Body of pancreas (tissue), 4 donors: ENCODE results near the gene ERRFI1. TPM values are rescaled to one million over a fixed set of nuclear protein-coding genes. Genes with fewer than 3 reads are reported as not detected.
"Not testable (repeated sequence)": the region's sequence is repeated elsewhere in the genome, so short reads cannot be mapped to it uniquely, and the experiment has no call there.

Source experiments
- ATAC-seq: fragments of 150-250 bp; one replicate; pipeline ENCODE4 v1.9.1; 2016
- DNase-seq, 4 donors: peaks; one replicate each; pipeline ENCODE4 v3.0.0-alpha.2; 2019
- H3K27ac ChIP-seq, 4 donors: fragments of 200-600 bp; sonication (generic); 1 replicate in 3 of 4; 2 replicates in 1 of 4; pipeline versions ENCODE4 v1.5.1 to v1.6.1; 2016 to 2019; ENCODE audit warnings: mild to moderate bottlenecking in 1 of 4, mixed read lengths in 1 of 4, moderate library complexity in 1 of 4
- H3K27me3 ChIP-seq, 2 donors: fragments of 200-600 bp; sonication (generic); one replicate each; pipeline ENCODE4 v1.6.0; 2016; ENCODE audit warnings: mild to moderate bottlenecking in 1 of 2
- H3K36me3 ChIP-seq, 2 donors: fragments of 200-600 bp; sonication (generic); replicated peaks in 1 of 2; 2 replicates each; pipeline ENCODE4 v1.5.1; 2016; ENCODE audit warnings: low read depth in 2 of 2; ENCODE audit not compliant: insufficient read depth in 1 of 2
- H3K4me1 ChIP-seq: fragments of 200-600 bp; sonication (generic); one replicate; pipeline ENCODE4 v1.6.0; 2016
- H3K4me3 ChIP-seq, 2 donors: fragments of 200-600 bp; sonication (generic); 1 replicate in 1 of 2; 2 replicates in 1 of 2; pipeline ENCODE4 v1.5.1; 2016 to 2019
- H3K9me3 ChIP-seq, 3 donors: fragments of 200-600 bp; sonication (generic); 1 replicate in 2 of 3; 2 replicates in 1 of 3; pipeline ENCODE4 v1.5.1; 2016
- CTCF ChIP-seq, 7 experiments: fragments of 450-650 bp in 4 of 7; fragments of 200-600 bp in 3 of 7; sonication (generic) in 3 of 7; IDR thresholded peaks; one replicate each; pipeline ENCODE4 v1.5.1; 2016 to 2019; ENCODE audit warnings: antibody characterized with exemption in 7 of 7
- POLR2A ChIP-seq, 3 donors: fragments of 450-650 bp; IDR thresholded peaks; one replicate each; pipeline ENCODE4 v1.6.1; 2016; ENCODE audit warnings: antibody characterized with exemption in 3 of 3, mild to moderate bottlenecking in 2 of 3
- WGBS, 2 donors: methylation state at CpG; one replicate each; pipeline ENCODE4 v1.1.5; 2017; 5-methylcytosine and 5-hydroxymethylcytosine counted together
- intact Hi-C: fragments of 100-400 bp; cut with DNase I; formaldehyde crosslinking; loops from one replicate; pipeline ENCODE4 v1.15.1; 2023
- total RNA-seq, 2 donors: library from RNA; depleted of rRNA; stranded (reverse); fragments of >200 nt; gene quantifications; one replicate each; pipeline ENCODE4 v1.1.0, GENCODE V29; 2016

The ERRFI1 gene
- total RNA-seq, 2 donors from 2014 or later = 127 to 273 TPM

- WGBS, 2 donors = 90 to 92% methylated on average over 4 of the region's 4 CpGs
- Histone ChIP-seq H3K4me1 (no peaks in the 10 kb centered on the region), H3K36me3 (no peaks in the 10 kb centered on the region), H3K27ac (no peak overlapping the region), H3K4me3 (no peak overlapping the region), H3K9me3 (no peaks in the 10 kb centered on the region), H3K27me3 (no peaks in the 10 kb centered on the region)
- no peak for TF ChIP-seq POLR2A (IDR thresholded peaks at IDR 0.05)
- no peak for TF ChIP-seq CTCF (IDR thresholded peaks at IDR 0.05)
- ATAC-seq (no peak), DNase-seq (no peak)
- intact Hi-C loops = no loop called here
Observed at GRCh38 chr1:8051650-8052049, 25.5 kb upstream of the ERRFI1 start.

- H3K36me3 ChIP-seq, H3K4me3 ChIP-seq, H3K4me1 ChIP-seq, DNase-seq, H3K27ac ChIP-seq, ATAC-seq, H3K9me3 ChIP-seq, H3K27me3 ChIP-seq, intact Hi-C loops: not testable (repeated sequence)
- 94 to 98% methylated on average over 4 of the region's 4 CpGs for WGBS, 2 donors
Observed at GRCh38 chr1:8049229-8049628, 23.1 kb upstream of the ERRFI1 start.

- H3K27me3 ChIP-seq = no peaks in the 10 kb centered on the region
- H3K4me1 ChIP-seq = no peaks in the 10 kb centered on the region
- peak overlapping the region in 1 of 4 donors; percentile 2 for H3K27ac ChIP-seq
- no peak overlapping the region for H3K4me3 ChIP-seq
- H3K9me3 ChIP-seq = no peaks in the 10 kb centered on the region
- 71% methylated on average over 7 of the region's 7 CpGs for WGBS, 2 donors
- H3K36me3 ChIP-seq = no peaks in the 10 kb centered on the region
- TF ChIP-seq CTCF (IDR thresholded peaks at IDR 0.05) = no peak
- no peak for TF ChIP-seq POLR2A (IDR thresholded peaks at IDR 0.05)
- intact Hi-C loops = no loop called here
- ATAC-seq (no peak), DNase-seq (no peak)
Observed at GRCh38 chr1:8047686-8048445, 21.8 kb upstream of the ERRFI1 start.

- no peaks in the 10 kb centered on the region for H3K27me3 ChIP-seq
- no peak for ATAC-seq
- intact Hi-C loops = no loop called here
- H3K36me3 ChIP-seq = no peaks in the 10 kb centered on the region
- DNase-seq = no peak
- WGBS, 2 donors = 65 to 74% methylated on average over 3 of the region's 3 CpGs
- no peaks in the 10 kb centered on the region for H3K4me1 ChIP-seq
- no peaks in the 10 kb centered on the region for H3K9me3 ChIP-seq
- TF ChIP-seq POLR2A (IDR thresholded peaks at IDR 0.05) (no peak), CTCF (IDR thresholded peaks at IDR 0.05) (no peak)
- H3K4me3 ChIP-seq = no peak overlapping the region
- no peak overlapping the region for H3K27ac ChIP-seq
Observed at GRCh38 chr1:8047112-8047511, 21.0 kb upstream of the ERRFI1 start.

- Histone ChIP-seq H3K36me3 (no peaks in the 10 kb centered on the region), H3K4me3 (no peak overlapping the region), H3K4me1 (no peaks in the 10 kb centered on the region), H3K27me3 (no peaks in the 10 kb centered on the region), H3K27ac (no peak overlapping the region), H3K9me3 (no peaks in the 10 kb centered on the region)
- no peak for TF ChIP-seq CTCF (IDR thresholded peaks at IDR 0.05)
- TF ChIP-seq POLR2A (IDR thresholded peaks at IDR 0.05) = no peak
- 92 to 93% methylated on average over 12 of the region's 12 CpGs for WGBS, 2 donors
- DNase-seq (no peak), ATAC-seq (no peak)
- intact Hi-C loops = no loop called here
Observed at GRCh38 chr1:8046391-8046790, 20.3 kb upstream of the ERRFI1 start.
